Epithelial cell of esophagus (primary cell): ENCODE data around the gene C6orf132.

ENCODE experiments used
- DNase-seq: peaks from one replicate; pipeline ENCODE4 v3.0.0; 2010; ENCODE audit warnings: low read depth
- H3K4me3 ChIP-seq: 2 replicates; pipeline ENCODE4 v1.5.1; 2011; ENCODE audit warnings: mild to moderate bottlenecking, low read length, control low read depth
- CTCF ChIP-seq: IDR thresholded peaks from 2 replicates; pipeline ENCODE4 v1.5.1; 2011; ENCODE audit warnings: low read depth, mild to moderate bottlenecking, low read length, control low read depth, inconsistent platforms; ENCODE audit not compliant: insufficient read depth; ENCODE audit errors: missing control alignments

The C6orf132 gene

DNA sequence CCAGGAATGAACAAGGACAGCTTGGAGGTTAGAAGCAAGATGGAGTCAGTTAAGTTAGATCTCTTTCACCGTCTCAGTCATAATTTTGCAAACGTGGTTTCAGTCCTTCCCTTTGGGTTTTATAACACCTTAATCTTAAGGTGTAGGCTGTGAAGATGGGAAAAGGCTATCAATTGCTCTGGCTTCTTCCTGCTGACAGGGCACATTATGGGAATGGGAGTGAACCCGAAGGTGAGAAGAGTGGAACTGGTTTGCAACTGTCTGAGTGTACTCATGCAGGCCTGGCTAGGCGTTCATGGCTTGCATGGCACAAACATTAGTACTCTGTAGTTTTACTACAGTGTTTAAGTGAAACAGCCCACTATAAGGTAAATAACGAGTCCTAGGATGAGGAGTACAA is 82.7 kb downstream of the C6orf132 start:
- DNase-seq, result no peak
- TF ChIP-seq CTCF, result no peak
- no peak overlapping the region for H3K4me3 ChIP-seq

DNA sequence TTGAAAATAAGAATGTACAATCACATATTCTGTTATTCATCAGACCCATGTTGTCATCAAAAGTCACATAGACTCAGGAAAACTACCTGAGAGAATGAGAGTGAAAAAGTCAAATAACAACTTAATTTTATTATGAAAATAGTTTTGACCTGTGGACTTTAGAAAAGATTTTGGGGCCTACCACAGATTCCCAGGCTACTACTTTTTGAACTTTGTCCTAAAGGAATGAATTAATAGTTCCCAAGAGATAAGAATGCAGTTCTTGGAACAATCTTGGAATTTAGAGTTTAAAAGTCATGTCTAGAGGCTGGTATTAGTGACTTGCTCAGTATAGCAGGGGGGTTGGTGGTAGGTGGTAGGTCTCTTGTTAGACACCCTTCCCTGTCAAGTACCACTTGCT is 88.8 kb downstream of the C6orf132 start:
- no peak for TF ChIP-seq CTCF
- no peak overlapping the region for H3K4me3 ChIP-seq
- DNase-seq, result no peak

DNA sequence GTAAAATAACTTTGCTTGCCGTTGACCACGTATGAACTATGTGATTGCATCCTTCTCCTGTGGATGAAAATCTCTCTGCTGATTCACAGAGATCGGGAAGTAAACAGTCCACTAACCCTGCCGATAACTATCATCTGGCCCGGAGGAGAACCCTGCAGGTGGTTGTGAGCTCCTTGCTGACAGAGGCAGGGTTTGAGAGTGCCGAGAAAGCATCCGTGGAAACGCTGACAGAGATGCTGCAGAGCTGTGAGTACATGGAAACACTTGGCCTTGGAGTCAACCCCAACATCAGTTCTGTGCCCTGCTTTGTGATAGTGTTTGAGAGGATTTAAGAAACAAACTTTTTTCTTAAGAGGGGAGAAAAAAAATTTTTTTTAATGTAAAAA is 91.2 kb downstream of the C6orf132 start:
- no peak for DNase-seq
- no peak for TF ChIP-seq CTCF
- peak overlapping the region; percentile 90 for H3K4me3 ChIP-seq
